ENCODE measurements around the gene ANKRD16. TPM values are rescaled to one million over a fixed set of nuclear protein-coding genes. Genes with fewer than 3 reads are reported as not detected.

Gene ANKRD16
- total RNA-seq, 4 donors from 2014 or later: 8.0 to 19.8 (median 13.1) TPM

DNA sequence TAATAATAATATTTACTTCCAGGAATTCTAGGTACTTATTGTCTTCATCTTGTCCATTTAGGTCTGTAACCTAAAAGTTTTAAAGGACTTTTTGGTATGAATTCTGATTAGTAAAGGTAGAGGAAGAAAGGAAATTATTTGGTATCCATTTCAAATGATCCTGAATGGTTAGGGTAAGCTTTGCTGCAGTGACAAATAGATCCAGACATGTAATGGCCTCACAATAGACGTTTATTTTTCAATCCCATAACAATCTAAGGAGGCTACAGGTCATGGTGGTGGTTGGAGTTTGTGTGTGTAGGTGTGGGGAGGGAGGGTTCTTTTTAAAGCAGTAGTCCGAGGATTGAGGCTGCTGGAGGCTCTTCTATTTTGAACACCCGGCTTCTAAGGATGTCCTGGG lies 5.7 kb upstream of the ANKRD16 start:
- 94 to 97% methylated on average over 3 of the region's 3 CpGs for WGBS, 2 donors
- no peak for DNase-seq
- TF ChIP-seq, protein P1, sequence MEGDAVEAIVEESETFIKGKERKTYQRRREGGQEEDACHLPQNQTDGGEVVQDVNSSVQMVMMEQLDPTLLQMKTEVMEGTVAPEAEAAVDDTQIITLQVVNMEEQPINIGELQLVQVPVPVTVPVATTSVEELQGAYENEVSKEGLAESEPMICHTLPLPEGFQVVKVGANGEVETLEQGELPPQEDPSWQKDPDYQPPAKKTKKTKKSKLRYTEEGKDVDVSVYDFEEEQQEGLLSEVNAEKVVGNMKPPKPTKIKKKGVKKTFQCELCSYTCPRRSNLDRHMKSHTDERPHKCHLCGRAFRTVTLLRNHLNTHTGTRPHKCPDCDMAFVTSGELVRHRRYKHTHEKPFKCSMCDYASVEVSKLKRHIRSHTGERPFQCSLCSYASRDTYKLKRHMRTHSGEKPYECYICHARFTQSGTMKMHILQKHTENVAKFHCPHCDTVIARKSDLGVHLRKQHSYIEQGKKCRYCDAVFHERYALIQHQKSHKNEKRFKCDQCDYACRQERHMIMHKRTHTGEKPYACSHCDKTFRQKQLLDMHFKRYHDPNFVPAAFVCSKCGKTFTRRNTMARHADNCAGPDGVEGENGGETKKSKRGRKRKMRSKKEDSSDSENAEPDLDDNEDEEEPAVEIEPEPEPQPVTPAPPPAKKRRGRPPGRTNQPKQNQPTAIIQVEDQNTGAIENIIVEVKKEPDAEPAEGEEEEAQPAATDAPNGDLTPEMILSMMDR (IDR thresholded peaks at IDR 0.05): no peak
- no peak for TF ChIP-seq POLR2A (IDR thresholded peaks at IDR 0.05)
- peaks cover 0 to 9% of the 10 kb centered on the region in 2 donors for H3K36me3 ChIP-seq
- H3K4me3 ChIP-seq (replicated peaks in 1 of 3): no peak overlapping the region
- no peaks in the 10 kb centered on the region for H3K9me3 ChIP-seq
- no peak overlapping the region for H3K27ac ChIP-seq
- H3K4me1 ChIP-seq: peaks cover 8 to 14% of the 10 kb centered on the region in 2 donors
- H3K27me3 ChIP-seq: no peaks in the 10 kb centered on the region
- intact Hi-C loops (cut with DNase I): no loop called here

GRCh38 chr10:5894873-5895272 lies 5.2 kb upstream of the ANKRD16 start:
- intact Hi-C loops (cut with DNase I): no loop called here
- H3K27me3 ChIP-seq: no peaks in the 10 kb centered on the region
- 93 to 95% methylated on average over 8 of the region's 8 CpGs for WGBS, 2 donors
- peaks cover 8 to 14% of the 10 kb centered on the region in 2 donors for H3K4me1 ChIP-seq
- H3K4me3 ChIP-seq (replicated peaks in 1 of 3): no peak overlapping the region
- H3K9me3 ChIP-seq: no peaks in the 10 kb centered on the region
- no peak for TF ChIP-seq POLR2A (IDR thresholded peaks at IDR 0.05)
- TF ChIP-seq, protein P1 (IDR thresholded peaks at IDR 0.05): no peak
- H3K36me3 ChIP-seq: peaks cover 0 to 9% of the 10 kb centered on the region in 2 donors
- no peak for DNase-seq
- H3K27ac ChIP-seq: no peak overlapping the region

DNA sequence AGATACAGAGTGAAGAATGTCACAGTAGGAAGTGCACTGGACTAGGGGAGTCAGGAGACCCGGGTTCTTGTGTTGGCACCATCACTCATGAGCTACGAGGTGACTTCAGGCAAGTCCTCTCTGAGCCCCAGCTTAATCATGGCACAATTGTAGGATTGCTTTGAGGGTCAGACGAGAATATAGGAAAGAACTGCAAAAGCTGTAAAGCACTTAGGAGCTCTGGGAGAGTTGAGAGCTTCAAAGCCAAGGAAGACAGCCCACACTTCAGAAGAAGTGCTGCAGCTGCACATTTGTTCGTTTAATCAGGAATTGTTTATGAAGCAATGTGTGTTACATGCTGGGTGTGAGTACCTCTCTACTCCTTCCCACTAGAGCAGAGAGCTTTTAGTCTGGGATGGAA lies 4.7 kb upstream of the ANKRD16 start:
- intact Hi-C loops (cut with DNase I): no loop called here
- H3K27me3 ChIP-seq: no peaks in the 10 kb centered on the region
- no peak overlapping the region for H3K4me3 ChIP-seq (replicated peaks in 1 of 3)

GRCh38 chr10:5893321-5893720 lies 3.6 kb upstream of the ANKRD16 start:
- no peaks in the 10 kb centered on the region for H3K9me3 ChIP-seq
- H3K27ac ChIP-seq: no peak overlapping the region
- peaks cover 13 to 18% of the 10 kb centered on the region in 2 donors for H3K4me1 ChIP-seq
- intact Hi-C loops (cut with DNase I): no loop called here
- TF ChIP-seq, protein P1 (IDR thresholded peaks at IDR 0.05): no peak
- no peak for TF ChIP-seq POLR2A (IDR thresholded peaks at IDR 0.05)
- whole genome bisulfite sequencing, 2 donors: 75 to 79% methylated on average over 2 of the region's 2 CpGs
- peaks cover 0 to 9% of the 10 kb centered on the region in 2 donors for H3K36me3 ChIP-seq
- no peak for DNase-seq
- no peak overlapping the region for H3K4me3 ChIP-seq (replicated peaks in 1 of 3)
- H3K27me3 ChIP-seq: no peaks in the 10 kb centered on the region

More for the DNA sequence above, 4.7 kb upstream of the ANKRD16 start:
- TF ChIP-seq POLR2A (IDR thresholded peaks at IDR 0.05): no peak
- TF ChIP-seq, protein P1 (IDR thresholded peaks at IDR 0.05): no peak
- DNase-seq: no peak
- H3K36me3 ChIP-seq: peaks cover 0 to 9% of the 10 kb centered on the region in 2 donors
- no peak overlapping the region for H3K27ac ChIP-seq
- H3K9me3 ChIP-seq: no peaks in the 10 kb centered on the region
- peaks cover 8 to 14% of the 10 kb centered on the region in 2 donors for H3K4me1 ChIP-seq
- WGBS, 2 donors: 68 to 79% methylated on average over 4 of the region's 4 CpGs

DNA sequence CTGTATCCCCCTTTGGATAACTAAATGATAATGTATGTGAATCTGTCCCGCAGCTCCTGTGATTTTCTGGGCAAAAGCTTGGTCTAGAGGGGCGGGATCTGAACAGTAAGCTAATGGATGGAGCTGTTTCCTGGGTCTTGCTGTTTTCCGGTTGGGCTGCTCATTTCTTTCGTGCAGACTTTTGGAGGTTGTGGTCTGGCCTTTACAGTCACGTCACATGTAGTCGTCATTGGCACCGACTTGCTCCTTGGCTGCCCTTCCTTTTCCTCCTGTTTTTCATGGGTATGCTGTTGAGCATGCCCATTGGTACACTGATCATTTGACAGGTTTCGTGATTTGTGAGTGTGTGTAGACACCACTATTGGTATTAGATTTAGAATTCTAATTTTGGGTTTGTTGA lies 2.3 kb upstream of the ANKRD16 start:
- TF ChIP-seq, protein P1 (IDR thresholded peaks at IDR 0.05): no peak
- no peak for TF ChIP-seq POLR2A (IDR thresholded peaks at IDR 0.05)
- no peak for DNase-seq
- 83 to 85% methylated on average over 8 of the region's 8 CpGs for WGBS, 2 donors
- H3K4me3 ChIP-seq (replicated peaks in 1 of 3): no peak overlapping the region
- H3K27ac ChIP-seq: no peak overlapping the region
- H3K36me3 ChIP-seq: peaks cover 0 to 9% of the 10 kb centered on the region in 2 donors
- intact Hi-C loops (cut with DNase I): no loop called here
- H3K9me3 ChIP-seq: no peaks in the 10 kb centered on the region
- peaks cover 17 to 23% of the 10 kb centered on the region in 2 donors for H3K4me1 ChIP-seq
- H3K27me3 ChIP-seq: no peaks in the 10 kb centered on the region
